GM04503 (cell line): ENCODE results near the gene KIAA1549.

Experiments used
- DNase-seq: peaks from one replicate; pipeline ENCODE4 v3.0.0-alpha.2; 2012; ENCODE audit warnings: low read depth

KIAA1549 gene

GRCh38 chr7:138907201-138907847 is 73.9 kb downstream of the KIAA1549 start:
- no peak for DNase-seq

DNA sequence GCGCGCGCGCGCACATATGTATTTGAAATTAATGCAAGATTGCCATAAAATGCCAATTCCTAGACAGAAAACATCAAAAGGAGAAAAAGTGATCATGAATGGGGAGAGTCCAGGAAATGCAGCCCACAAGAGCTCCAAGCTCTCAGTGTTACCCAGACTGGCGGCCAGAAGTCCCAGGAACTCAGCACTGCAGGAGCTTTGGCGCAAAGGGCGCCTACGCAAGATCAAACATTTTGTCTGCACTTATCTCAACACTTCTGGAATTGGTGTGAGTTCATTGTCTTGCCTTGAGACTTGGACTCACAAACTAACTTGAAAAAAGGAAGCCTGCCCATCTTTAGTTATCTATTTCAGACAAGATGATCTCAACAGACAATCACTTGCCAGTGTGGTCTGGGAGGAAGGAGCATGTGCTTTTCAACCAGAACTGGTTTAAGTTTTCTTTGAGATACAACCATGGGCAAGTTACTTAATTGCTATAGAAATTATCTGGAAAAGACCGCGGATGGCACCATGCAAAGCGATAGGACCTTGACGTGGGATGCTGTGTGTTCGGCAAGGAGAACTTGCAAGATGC is 77.2 kb downstream of the KIAA1549 start:
- no peak for DNase-seq

GRCh38 chr7:138903186-138903820 is 77.9 kb downstream of the KIAA1549 start:
- no peak for DNase-seq

- DNase-seq = no peak
These were observed 79.0 kb downstream of the KIAA1549 start for GRCh38 chr7:138902161-138902560.

DNA sequence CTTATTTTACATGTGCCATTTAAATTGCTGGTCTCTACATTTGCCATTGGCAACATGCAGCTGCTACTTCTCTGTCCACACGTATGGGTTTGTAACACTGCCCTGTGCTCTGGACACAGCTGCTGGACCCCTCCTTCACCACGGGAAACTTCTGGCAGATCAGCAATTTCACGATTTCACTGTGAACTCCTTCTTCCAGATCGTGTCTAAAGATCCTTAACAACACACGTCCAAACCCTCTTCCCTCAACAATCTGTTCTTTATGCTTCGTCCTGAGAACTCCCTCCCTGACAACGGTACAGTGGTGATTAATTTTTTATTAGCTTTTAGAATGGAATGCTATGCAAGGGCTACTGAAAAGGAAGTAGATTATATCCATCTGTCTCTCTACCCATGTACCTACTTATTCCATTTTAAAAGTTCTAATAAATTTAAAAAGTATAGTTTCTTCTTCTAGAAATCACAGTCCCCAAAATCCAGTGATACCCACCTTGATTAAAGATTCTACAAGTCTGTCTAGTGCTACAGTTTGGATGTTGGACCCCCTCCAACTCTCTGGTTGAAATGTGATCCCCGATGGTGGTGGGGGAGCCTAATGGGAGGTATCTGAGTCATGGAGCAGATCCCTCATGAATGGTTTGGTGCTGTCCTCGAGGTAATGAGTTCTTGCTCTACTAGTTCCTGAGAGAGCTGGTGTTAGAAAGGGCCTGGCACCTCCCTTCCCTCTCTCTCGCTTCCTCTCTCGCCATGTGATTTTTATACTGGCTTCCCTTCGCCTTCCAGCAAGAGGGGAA is 81.0 kb downstream of the KIAA1549 start:
- no peak for DNase-seq

DNA sequence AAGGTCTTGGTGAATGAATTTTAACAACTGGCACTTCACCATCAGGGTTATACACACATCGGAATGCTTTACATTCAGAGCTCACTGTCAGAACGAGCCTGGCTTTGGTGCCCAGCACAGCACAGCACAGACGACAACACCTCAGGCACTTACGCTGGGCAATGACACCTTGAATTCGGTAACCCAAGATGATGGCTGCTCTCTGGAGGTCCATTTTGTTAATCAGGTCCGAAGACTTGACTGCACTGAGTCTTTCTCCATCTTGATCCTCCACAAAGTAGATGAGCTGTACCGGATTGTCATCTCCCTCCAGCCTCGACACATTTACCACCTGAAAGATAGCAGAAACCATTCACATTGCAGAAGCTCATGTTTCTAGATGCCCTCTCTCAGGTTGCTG is 82.4 kb downstream of the KIAA1549 start:
- DNase-seq = no peak

DNA sequence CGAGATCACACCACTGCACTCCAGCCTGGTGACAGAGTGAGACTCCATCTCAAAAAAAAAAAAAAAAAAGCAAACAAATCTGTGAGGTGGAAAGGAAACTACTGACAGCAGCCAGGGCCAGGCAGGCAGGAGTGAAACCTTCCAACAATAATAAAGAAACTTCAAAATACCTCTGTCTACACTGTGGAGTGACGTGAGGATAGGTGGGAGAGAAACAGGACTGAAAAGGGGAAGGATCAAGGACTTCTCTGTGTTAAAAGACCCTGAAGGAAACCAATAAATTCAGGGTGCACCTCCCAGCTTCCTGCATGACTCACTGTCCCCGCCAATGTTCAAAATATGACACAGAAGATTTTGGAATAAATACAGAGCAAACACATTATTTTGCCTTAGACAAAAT is 82.9 kb downstream of the KIAA1549 start:
- no peak for DNase-seq

- no peak for DNase-seq
These were observed 85.5 kb downstream of the KIAA1549 start for GRCh38 chr7:138895679-138896078.

DNA sequence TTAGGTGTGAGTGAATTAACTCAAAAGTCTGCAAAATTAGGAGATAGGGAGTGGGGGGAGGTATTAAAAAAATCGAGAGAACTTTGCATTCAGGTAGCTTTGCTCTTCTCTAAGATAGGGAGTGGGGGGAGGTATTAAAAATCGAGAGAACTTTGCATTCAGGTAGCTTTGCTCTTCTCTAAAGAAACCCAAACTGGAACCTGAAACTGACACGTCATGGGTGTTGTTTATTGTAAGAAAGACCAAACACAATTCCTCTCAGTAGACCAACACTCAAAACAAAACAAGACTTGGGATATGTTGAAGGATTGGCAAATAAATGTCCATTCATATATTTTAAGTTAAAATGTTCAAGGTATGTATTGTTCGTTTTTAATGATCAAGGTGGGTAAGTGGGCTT is 87.9 kb downstream of the KIAA1549 start:
- DNase-seq = no peak

- no peak for DNase-seq
These were observed 88.4 kb downstream of the KIAA1549 start for GRCh38 chr7:138892812-138893211.

- no peak for DNase-seq
These were observed 89.1 kb downstream of the KIAA1549 start for GRCh38 chr7:138892006-138892630.

GRCh38 chr7:138891446-138891810 is 89.8 kb downstream of the KIAA1549 start:
- peak; percentile 42 for DNase-seq

- peak; percentile 78 for DNase-seq
These were observed 90.4 kb downstream of the KIAA1549 start for GRCh38 chr7:138890499-138891445.

DNA sequence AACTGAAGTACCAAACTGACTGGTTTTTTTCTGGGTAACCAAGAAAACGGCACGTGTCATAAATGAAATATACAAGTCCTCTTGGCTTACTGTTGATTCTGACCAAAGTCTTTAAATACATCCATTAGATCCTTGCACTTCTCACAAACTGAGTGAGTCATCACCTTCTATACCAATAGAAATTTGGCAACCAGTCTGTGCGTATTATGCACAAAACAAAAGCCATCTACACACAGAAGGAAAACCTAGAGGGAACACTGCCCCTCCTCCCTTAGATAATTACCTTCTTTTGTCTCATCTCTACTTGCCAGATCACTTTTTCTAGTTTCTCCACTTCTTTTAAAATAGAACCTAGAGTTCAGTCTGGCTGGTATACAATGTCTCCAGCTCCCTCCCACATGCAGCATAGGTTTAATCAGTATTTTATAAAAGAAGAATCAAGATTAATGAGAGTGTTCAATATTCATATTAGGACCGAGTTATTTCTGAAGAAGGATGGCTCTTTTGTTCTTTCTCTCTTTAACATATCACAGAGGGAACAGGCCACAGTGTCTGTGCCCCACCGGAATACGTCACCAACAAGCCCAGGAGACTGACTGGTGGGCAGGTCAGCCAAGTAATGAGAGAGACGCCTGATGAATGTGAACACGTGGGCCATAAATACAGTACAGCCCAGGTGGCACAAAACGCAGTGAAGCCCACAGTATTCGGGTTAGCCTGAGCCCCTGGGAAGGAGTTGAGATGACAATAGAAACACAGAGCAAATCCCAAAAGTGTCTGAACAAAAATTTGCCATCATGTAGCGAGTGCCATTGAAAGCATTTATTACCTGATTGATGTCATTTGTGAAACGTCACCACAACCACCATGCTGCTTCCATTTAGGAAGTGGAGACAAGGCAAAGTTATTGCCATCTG is 91.3 kb downstream of the KIAA1549 start:
- no peak for DNase-seq

- no peak for DNase-seq
These were observed 93.1 kb downstream of the KIAA1549 start for GRCh38 chr7:138887872-138888656.

DNA sequence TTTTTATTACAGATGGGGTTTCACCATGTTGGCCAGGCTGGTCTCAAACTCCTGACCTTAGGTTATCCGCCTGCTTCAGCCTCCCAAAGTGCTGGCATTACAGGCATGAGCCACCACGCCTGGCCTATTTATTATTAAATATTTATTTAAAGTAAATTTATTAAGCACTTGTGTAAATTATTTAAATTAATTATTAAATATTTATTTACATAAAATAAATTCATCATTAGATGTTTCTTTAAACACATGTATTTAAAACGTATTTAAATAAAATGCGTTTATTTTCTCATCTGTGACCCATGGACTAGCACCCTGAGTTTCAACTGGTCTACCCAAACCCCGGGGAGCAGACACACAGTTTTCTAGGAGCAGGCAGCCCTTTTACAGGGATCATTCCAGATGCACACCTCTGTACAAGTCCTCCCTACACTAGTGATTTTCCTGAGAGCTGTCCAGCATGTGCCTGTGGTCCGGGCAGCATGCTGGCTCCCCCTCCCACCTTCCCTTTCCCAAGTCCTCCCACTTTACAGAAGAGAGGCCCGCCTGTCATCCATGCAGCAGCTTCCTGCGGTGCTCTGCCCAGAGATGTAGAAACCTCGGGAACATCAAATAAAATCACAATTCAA is 94.0 kb downstream of the KIAA1549 start:
- DNase-seq = no peak

- peak; percentile 37 for DNase-seq
These were observed 94.7 kb downstream of the KIAA1549 start for GRCh38 chr7:138886501-138886917.

DNA sequence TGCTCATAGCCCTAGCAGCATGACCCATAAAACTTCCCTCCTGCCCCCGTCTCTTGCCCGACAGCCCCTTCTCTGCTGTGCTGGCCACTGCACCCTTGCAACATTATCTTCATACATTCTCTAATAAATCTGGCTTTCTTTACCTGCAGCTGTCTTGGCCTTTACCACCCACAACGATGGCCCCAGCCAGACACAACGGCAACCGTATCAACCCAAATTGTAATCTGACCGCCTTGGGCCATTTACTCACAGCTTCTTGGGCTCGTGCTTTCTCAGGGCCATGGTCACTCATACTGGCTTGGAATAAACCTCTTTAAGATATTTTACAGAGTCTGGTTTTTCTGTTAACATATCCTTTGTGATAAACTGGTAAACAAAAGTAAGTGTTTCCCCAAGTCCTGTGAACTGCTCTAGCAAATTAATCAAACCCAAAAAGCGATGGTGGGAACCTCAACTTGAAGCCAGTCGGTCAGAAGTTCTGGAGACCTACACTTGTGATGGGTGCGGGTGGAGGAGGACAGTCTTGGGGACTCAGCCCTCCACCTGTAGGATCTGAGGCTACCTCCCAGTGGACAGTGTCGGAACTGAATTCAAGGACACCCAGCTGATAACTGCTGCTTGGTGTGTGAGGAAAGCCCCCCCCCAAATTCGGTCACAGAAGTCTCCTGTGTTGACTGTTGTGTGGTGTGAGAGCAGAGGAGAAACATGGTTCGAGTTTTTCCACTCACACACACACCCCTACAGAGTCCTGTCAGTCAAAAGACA is 95.6 kb downstream of the KIAA1549 start:
- no peak for DNase-seq
